Activated CD4-positive, alpha-beta T cell treated with anti-CD3 and anti-CD28 coated beads, Interleukin-10, Interleukin-2, amounts not matched to agents 100 ng/mL and 50 ng/mL, durations not matched to agents 16 hours and 8 hours (primary cell): ENCODE results near the gene GJB2.

Source experiments
- DNase-seq: peaks from one replicate; pipeline ENCODE4 v3.0.0-alpha.2; 2020

GJB2 gene

GRCh38 chr13:20191311-20192157 lies 1.2 kb downstream of the GJB2 start:
- DNase-seq, result no peak

GRCh38 chr13:20190481-20191310 lies 2.0 kb downstream of the GJB2 start:
- no peak for DNase-seq

GRCh38 chr13:20190076-20190475 lies 2.7 kb downstream of the GJB2 start:
- no peak for DNase-seq

GRCh38 chr13:20188667-20189553 lies 3.8 kb downstream of the GJB2 start:
- no peak for DNase-seq

- no peak for DNase-seq
These were observed 6.0 kb downstream of the GJB2 start for GRCh38 chr13:20186771-20187170.

- DNase-seq, result no peak
These were observed 7.2 kb downstream of the GJB2 start for GRCh38 chr13:20185366-20186056.

- peak; percentile 80 for DNase-seq
These were observed 10.4 kb downstream of the GJB2 start for GRCh38 chr13:20182231-20182846.

GRCh38 chr13:20181188-20181587 lies 11.6 kb downstream of the GJB2 start:
- DNase-seq, result no peak

- no peak for DNase-seq
These were observed 14.6 kb downstream of the GJB2 start for GRCh38 chr13:20178156-20178555.

- DNase-seq, result no peak
These were observed 15.5 kb downstream of the GJB2 start for GRCh38 chr13:20177049-20177831.

- DNase-seq, result no peak
These were observed 16.7 kb downstream of the GJB2 start for GRCh38 chr13:20175907-20176652.

GRCh38 chr13:20175406-20175794 lies 17.3 kb downstream of the GJB2 start:
- DNase-seq, result no peak

- DNase-seq, result peak; percentile 86
These were observed 17.9 kb downstream of the GJB2 start for GRCh38 chr13:20174656-20175405.

GRCh38 chr13:20173116-20173746 lies 19.5 kb downstream of the GJB2 start:
- no peak for DNase-seq

GRCh38 chr13:20171364-20171763 lies 21.4 kb downstream of the GJB2 start:
- no peak for DNase-seq

GRCh38 chr13:20170921-20171320 lies 21.8 kb downstream of the GJB2 start:
- DNase-seq, result no peak

GRCh38 chr13:20168396-20168795 lies 24.3 kb downstream of the GJB2 start:
- DNase-seq, result no peak

GRCh38 chr13:20165417-20166257 lies 27.1 kb downstream of the GJB2 start:
- DNase-seq, result no peak
